Neural cell (in vitro differentiated cells): ENCODE data around the gene FOLR2. TPM values are rescaled to one million over a fixed set of nuclear protein-coding genes. Genes with fewer than 3 reads are reported as not detected.

Source experiments
- H2AFZ ChIP-seq: fragments of 200-600, 300-800 bp; sonication (generic), shearing (Covaris generic); 2 replicates; pipeline ENCODE4 v1.6.0; 2014; ENCODE audit warnings: low read depth, mild to moderate bottlenecking, antibody characterized with exemption, low read length, moderate library complexity
- H3F3A ChIP-seq: fragments of 200-600 bp; shearing (Covaris generic); 2 replicates; pipeline ENCODE4 v1.6.1; 2016; ENCODE audit warnings: mild to moderate bottlenecking, moderate library complexity, mixed read lengths, antibody characterized with exemption, low read length; ENCODE audit not compliant: insufficient read depth, poor library complexity, severe bottlenecking
- H3K27ac ChIP-seq: fragments of 200-600, 300-800 bp; sonication (generic), shearing (Covaris generic); 2 replicates; pipeline ENCODE4 v1.5.1; 2014; ENCODE audit warnings: mild to moderate bottlenecking, low read length, moderate library complexity
- H3K27me3 ChIP-seq: fragments of 300-800, 200-600 bp; sonication (generic), shearing (Covaris generic); 2 replicates; pipeline ENCODE4 v1.6.0; 2014; ENCODE audit warnings: mild to moderate bottlenecking, low read depth, low read length, moderate library complexity; ENCODE audit not compliant: insufficient read depth
- H3K36me3 ChIP-seq: fragments of 300-800, 200-600 bp; sonication (generic), shearing (Covaris generic); 2 replicates; pipeline ENCODE4 v1.5.1; 2014; ENCODE audit warnings: mild to moderate bottlenecking, antibody characterized with exemption, low read length, moderate library complexity; ENCODE audit not compliant: insufficient read depth
- H3K4me2 ChIP-seq: fragments of 300-800, 200-600 bp; sonication (generic), shearing (Covaris generic); 2 replicates; pipeline ENCODE4 v1.6.0; 2014; ENCODE audit warnings: mild to moderate bottlenecking, low read length
- H3K4me3 ChIP-seq: fragments of 300-800, 200-600 bp; sonication (generic), shearing (Covaris generic); 2 replicates; pipeline ENCODE4 v1.5.1; 2014; ENCODE audit warnings: mild to moderate bottlenecking, low read length, moderate library complexity
- H3K79me2 ChIP-seq: fragments of 200-600 bp; shearing (Covaris generic); replicated peaks from 2 replicates; pipeline ENCODE4 v1.6.0; 2014; ENCODE audit warnings: mild to moderate bottlenecking, low read length, moderate library complexity; ENCODE audit not compliant: insufficient read depth
- H3K9ac ChIP-seq: fragments of 300-800, 200-600 bp; sonication (generic), shearing (Covaris generic); 2 replicates; pipeline ENCODE4 v1.6.1; 2016; ENCODE audit warnings: mild to moderate bottlenecking, low read length, mixed read lengths
- H3K9me2 ChIP-seq: fragments of 200-600 bp; shearing (Covaris generic); 2 replicates; pipeline ENCODE4 v1.6.1; 2016; ENCODE audit warnings: mild to moderate bottlenecking, low read length, mixed read lengths; ENCODE audit not compliant: insufficient read depth
- H3K9me3 ChIP-seq: fragments of 200-600, 300-800 bp; sonication (generic), shearing (Covaris generic); 2 replicates; pipeline ENCODE4 v1.6.1; 2016; ENCODE audit warnings: mild to moderate bottlenecking, mixed run types, low read length, moderate library complexity, mixed read lengths
- H4K20me1 ChIP-seq: fragments of 200-600 bp; shearing (Covaris generic); 2 replicates; pipeline ENCODE4 v1.6.1; 2016; ENCODE audit warnings: mild to moderate bottlenecking, mixed run types; ENCODE audit not compliant: insufficient read depth
- EP300 ChIP-seq: fragments of 450-650 bp; conservative IDR thresholded peaks from 2 replicates; pipeline ENCODE4 v1.6.1; 2014; ENCODE audit warnings: antibody characterized with exemption, mild to moderate bottlenecking, moderate library complexity; ENCODE audit not compliant: poor library complexity, severe bottlenecking
- EZH2 ChIP-seq: fragments of 200-600, 300-800 bp; shearing (Covaris generic), sonication (generic); IDR thresholded peaks from 2 replicates; pipeline ENCODE4 v1.6.1; 2014; ENCODE audit warnings: antibody characterized with exemption, low read length, borderline replicate concordance, mild to moderate bottlenecking; ENCODE audit not compliant: insufficient read depth, poor library complexity, severe bottlenecking
- MXI1 ChIP-seq: fragments of 450-650 bp; conservative IDR thresholded peaks from 2 replicates; pipeline ENCODE4 v1.6.1; 2014; ENCODE audit warnings: antibody characterized with exemption, mild to moderate bottlenecking; ENCODE audit not compliant: poor library complexity, severe bottlenecking
- POLR2AphosphoS5 ChIP-seq: IDR thresholded peaks from 2 replicates; pipeline ENCODE4 v1.6.1; 2012
- RAD21 ChIP-seq: fragments of 450-650 bp; conservative IDR thresholded peaks from 2 replicates; pipeline ENCODE4 v1.6.1; 2014; ENCODE audit warnings: antibody characterized with exemption, mild to moderate bottlenecking, moderate library complexity
- SMC3 ChIP-seq: fragments of 450-650 bp; conservative IDR thresholded peaks from 2 replicates; pipeline ENCODE4 v1.6.1; 2014; ENCODE audit warnings: antibody characterized with exemption, mild to moderate bottlenecking, moderate library complexity; ENCODE audit not compliant: poor library complexity
- TAF1 ChIP-seq: IDR thresholded peaks from 2 replicates; pipeline ENCODE4 v1.6.1; 2012; ENCODE audit warnings: low read depth
- polyA plus RNA-seq: library from polyadenylated mRNA; depleted of rRNA; stranded (reverse); fragments of >200 nt; gene quantifications from 2 replicates; pipeline ENCODE4 v1.2.3, GENCODE V29; 2014
- TF ChIP-seq, protein P1 (sequence below): IDR thresholded peaks from 2 replicates; pipeline ENCODE4 v1.6.1; 2012; ENCODE audit warnings: borderline replicate concordance
- TF ChIP-seq, protein P2 (sequence below): fragments of 450-650 bp; IDR thresholded peaks from 2 replicates; pipeline ENCODE4 v1.5.1; 2014; ENCODE audit warnings: antibody characterized with exemption, mild to moderate bottlenecking, moderate library complexity; ENCODE audit not compliant: poor library complexity, severe bottlenecking

FOLR2 gene
- polyA plus RNA-seq, 1 donor from 2014 or later = not detected

DNA sequence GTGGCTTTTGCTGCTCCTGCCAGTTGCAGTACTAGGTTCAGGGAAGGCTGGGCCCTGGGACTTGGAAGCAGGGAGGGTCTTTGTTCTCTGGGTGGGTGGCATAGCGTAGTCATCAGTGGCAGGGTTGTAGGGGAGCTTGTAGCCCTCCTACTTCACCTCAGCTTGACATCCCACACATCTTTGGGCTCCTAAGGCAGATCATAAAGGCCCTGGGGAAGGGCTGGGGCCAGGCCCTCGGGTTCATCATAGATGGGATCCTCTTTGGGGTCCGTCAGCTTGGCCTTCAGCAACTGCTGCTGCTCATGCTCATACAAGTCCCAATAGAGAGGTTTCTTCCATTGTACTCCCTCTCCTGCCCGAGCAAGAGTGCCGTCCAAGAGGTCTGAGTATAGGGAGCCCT lies 33.4 kb downstream of the FOLR2 start:
- Histone ChIP-seq H4K20me1 (no peaks in the 10 kb centered on the region), H3K9ac (no peak overlapping the region), H3K79me2 (no peaks in the 10 kb centered on the region), H2AFZ (no peak overlapping the region), H3K36me3 (no peaks in the 10 kb centered on the region), H3K27ac (no peak overlapping the region), H3K4me3 (no peak overlapping the region), H3K9me2 (no peaks in the 10 kb centered on the region), H3K27me3 (peaks cover 30% of the 10 kb centered on the region), H3K9me3 (no peaks in the 10 kb centered on the region), H3K4me2 (no peak overlapping the region), H3F3A (no peaks in the 10 kb centered on the region)
- TF ChIP-seq, protein P1, sequence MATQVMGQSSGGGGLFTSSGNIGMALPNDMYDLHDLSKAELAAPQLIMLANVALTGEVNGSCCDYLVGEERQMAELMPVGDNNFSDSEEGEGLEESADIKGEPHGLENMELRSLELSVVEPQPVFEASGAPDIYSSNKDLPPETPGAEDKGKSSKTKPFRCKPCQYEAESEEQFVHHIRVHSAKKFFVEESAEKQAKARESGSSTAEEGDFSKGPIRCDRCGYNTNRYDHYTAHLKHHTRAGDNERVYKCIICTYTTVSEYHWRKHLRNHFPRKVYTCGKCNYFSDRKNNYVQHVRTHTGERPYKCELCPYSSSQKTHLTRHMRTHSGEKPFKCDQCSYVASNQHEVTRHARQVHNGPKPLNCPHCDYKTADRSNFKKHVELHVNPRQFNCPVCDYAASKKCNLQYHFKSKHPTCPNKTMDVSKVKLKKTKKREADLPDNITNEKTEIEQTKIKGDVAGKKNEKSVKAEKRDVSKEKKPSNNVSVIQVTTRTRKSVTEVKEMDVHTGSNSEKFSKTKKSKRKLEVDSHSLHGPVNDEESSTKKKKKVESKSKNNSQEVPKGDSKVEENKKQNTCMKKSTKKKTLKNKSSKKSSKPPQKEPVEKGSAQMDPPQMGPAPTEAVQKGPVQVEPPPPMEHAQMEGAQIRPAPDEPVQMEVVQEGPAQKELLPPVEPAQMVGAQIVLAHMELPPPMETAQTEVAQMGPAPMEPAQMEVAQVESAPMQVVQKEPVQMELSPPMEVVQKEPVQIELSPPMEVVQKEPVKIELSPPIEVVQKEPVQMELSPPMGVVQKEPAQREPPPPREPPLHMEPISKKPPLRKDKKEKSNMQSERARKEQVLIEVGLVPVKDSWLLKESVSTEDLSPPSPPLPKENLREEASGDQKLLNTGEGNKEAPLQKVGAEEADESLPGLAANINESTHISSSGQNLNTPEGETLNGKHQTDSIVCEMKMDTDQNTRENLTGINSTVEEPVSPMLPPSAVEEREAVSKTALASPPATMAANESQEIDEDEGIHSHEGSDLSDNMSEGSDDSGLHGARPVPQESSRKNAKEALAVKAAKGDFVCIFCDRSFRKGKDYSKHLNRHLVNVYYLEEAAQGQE = no peak
- TF ChIP-seq EP300 (no peak), RAD21 (no peak), POLR2AphosphoS5 (no peak), SMC3 (no peak), MXI1 (no peak), TAF1 (no peak), EZH2 (no peak)
- TF ChIP-seq, protein P2, sequence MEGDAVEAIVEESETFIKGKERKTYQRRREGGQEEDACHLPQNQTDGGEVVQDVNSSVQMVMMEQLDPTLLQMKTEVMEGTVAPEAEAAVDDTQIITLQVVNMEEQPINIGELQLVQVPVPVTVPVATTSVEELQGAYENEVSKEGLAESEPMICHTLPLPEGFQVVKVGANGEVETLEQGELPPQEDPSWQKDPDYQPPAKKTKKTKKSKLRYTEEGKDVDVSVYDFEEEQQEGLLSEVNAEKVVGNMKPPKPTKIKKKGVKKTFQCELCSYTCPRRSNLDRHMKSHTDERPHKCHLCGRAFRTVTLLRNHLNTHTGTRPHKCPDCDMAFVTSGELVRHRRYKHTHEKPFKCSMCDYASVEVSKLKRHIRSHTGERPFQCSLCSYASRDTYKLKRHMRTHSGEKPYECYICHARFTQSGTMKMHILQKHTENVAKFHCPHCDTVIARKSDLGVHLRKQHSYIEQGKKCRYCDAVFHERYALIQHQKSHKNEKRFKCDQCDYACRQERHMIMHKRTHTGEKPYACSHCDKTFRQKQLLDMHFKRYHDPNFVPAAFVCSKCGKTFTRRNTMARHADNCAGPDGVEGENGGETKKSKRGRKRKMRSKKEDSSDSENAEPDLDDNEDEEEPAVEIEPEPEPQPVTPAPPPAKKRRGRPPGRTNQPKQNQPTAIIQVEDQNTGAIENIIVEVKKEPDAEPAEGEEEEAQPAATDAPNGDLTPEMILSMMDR = no peak

DNA sequence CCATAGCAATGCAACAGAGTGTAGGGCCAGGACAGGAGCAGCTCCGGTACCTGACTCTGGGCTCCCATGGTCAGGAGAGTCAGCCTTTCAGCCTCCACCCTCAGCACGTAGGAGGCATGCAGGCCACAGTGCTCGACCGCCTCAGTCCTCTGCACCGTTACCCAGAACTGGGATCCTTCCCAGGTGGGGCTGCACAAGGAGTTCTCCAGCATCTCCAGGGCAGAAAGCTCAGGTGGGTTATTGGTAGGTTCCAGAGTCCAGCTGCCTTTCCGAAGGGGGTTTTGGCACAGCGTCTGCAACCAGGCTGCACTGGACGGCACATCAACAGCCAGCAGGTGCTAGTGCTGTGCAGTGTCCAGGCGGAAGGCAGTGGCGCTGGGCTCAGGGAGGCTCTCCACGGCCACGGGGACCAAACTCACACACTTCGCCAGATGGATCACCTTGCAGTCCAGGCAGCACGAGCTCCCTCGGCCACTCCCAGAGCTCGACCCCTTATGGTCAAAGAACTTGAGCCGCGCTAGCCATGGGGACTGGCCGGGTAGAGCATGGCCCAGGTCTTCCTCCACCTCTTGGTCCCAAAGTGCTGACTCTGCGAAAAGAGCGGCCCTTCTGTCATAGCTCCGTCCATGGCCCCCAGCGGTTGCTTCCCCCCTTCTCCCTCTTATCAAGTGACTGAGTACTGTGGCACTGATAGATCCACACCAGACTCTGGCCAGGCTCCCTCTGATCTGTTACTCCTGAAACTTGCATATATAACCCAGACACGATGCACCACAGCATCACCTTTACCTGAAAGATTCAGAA lies 34.3 kb downstream of the FOLR2 start:
- H3K27me3 ChIP-seq = peaks cover 21% of the 10 kb centered on the region
- no peaks in the 10 kb centered on the region for H4K20me1 ChIP-seq
- no peak overlapping the region for H3K9ac ChIP-seq
- H3F3A ChIP-seq = no peaks in the 10 kb centered on the region
- no peak overlapping the region for H2AFZ ChIP-seq
- H3K36me3 ChIP-seq = no peaks in the 10 kb centered on the region
- no peak overlapping the region for H3K4me2 ChIP-seq
- no peak for TF ChIP-seq MXI1
- TF ChIP-seq SMC3 = no peak
- TF ChIP-seq RAD21 = no peak
- TF ChIP-seq, protein P1 = no peak
- TF ChIP-seq EP300 = no peak
- no peak for TF ChIP-seq TAF1
- TF ChIP-seq POLR2AphosphoS5 = no peak
- TF ChIP-seq, protein P2 = no peak
- no peak for TF ChIP-seq EZH2
- H3K4me3 ChIP-seq = no peak overlapping the region
- no peaks in the 10 kb centered on the region for H3K79me2 ChIP-seq
- no peak overlapping the region for H3K27ac ChIP-seq
- no peaks in the 10 kb centered on the region for H3K9me2 ChIP-seq
- H3K9me3 ChIP-seq = no peaks in the 10 kb centered on the region
